ENCODE measurements around the gene ARHGAP28. TPM values are rescaled to one million over a fixed set of nuclear protein-coding genes. Genes with fewer than 3 reads are reported as not detected.

Gene ARHGAP28
- total and polyA plus RNA-seq, 10 of the 15 experiments (the other 5 are each of a cell fraction or from before 2014, with no cell fraction given): not detected

- TF ChIP-seq RELB (IDR thresholded peaks at IDR 0.05; ENCODE audit: low read depth) (no peak), PAX5 (IDR thresholded peaks at IDR 0.05; ENCODE audit: borderline replicate concordance, low read depth, low read length) (no peak), ZNF217 (IDR thresholded peaks at IDR 0.05) (no peak), CUX1 (IDR thresholded peaks at IDR 0.05; ENCODE audit: insufficient replicate concordance, low read depth, low read length) (no peak)
These were observed 90.8 kb downstream of the ARHGAP28 start (continued) for GRCh38 chr18:6820314-6820713.

- Histone ChIP-seq H3K9ac (ENCODE audit: control insufficient read depth, insufficient read depth, low read length) (no peak overlapping the region), H3K4me1 (ENCODE audit: control insufficient read depth, insufficient read depth, low read length) (no peaks in the 10 kb centered on the region), H3K4me3 (no peak overlapping the region), H4K20me1 (ENCODE audit: control insufficient read depth, insufficient read depth) (no peaks in the 10 kb centered on the region), H3K79me2 (ENCODE audit: control insufficient read depth, insufficient read depth, low read length) (no peaks in the 10 kb centered on the region), H2AFZ (ENCODE audit: control insufficient read depth, low read depth, low read length) (no peak overlapping the region), H3K9me3 (replicated peaks; ENCODE audit: control insufficient read depth, insufficient read depth, low read length) (no peaks in the 10 kb centered on the region), H3K27ac (ENCODE audit: control insufficient read depth, insufficient read depth) (no peak overlapping the region), H3K4me2 (ENCODE audit: control insufficient read depth, insufficient read depth) (no peak overlapping the region), H3K36me3 (ENCODE audit: control insufficient read depth in 2 of 2, insufficient read depth in 2 of 2, low read length in 1 of 2) (no peaks in the 10 kb centered on the region), H3K27me3 (replicated peaks in 1 of 2; ENCODE audit: control insufficient read depth in 2 of 2, insufficient read depth in 2 of 2, low read length in 1 of 2) (no peaks in the 10 kb centered on the region; a peak in 1 of 4 replicates)
- ChIA-PET POLR2A (no interaction called here), RAD21 (ENCODE audit: unreplicated experiment) (no interaction called here), SMC1A (ENCODE audit: uncharacterized antibody, unreplicated experiment) (no interaction called here), CTCF (no interaction called here)
- in situ Hi-C loops (cut with MboI): no loop called here
- FAIRE-seq (no peak), ATAC-seq (no peak), DNase-seq (ENCODE audit: low read depth, low spot score) (no peak)
- no TSS peak for BruUV-seq (replicated peaks)
- intact Hi-C loops (cut with micrococcal nuclease; ENCODE audit: unreplicated experiment): no loop called here
- 0% methylated on average over 1 of the region's 1 CpG for WGBS (ENCODE audit: insufficient coverage, insufficient replicate concordance, low lambda C conversion rate, missing lambda C conversion rate)
- TF ChIP-seq NKRF (conservative IDR thresholded peaks at IDR 0.05) (no peak), KDM1A (IDR thresholded peaks at IDR 0.05; ENCODE audit: borderline replicate concordance) (no peak), RUNX3 (IDR thresholded peaks at IDR 0.05; ENCODE audit: low read length) (no peak), RCOR1 (conservative IDR thresholded peaks at IDR 0.05; ENCODE audit: low read depth, low read length) (no peak), SIX5 (IDR thresholded peaks at IDR 0.05; ENCODE audit: low read depth, low read length, severe bottlenecking) (no peak), FOS (IDR thresholded peaks at IDR 0.05; ENCODE audit: borderline replicate concordance, extremely low read depth, insufficient read length) (no peak), IKZF2 (IDR thresholded peaks at IDR 0.05) (no peak), PBX3 (IDR thresholded peaks at IDR 0.05; ENCODE audit: insufficient replicate concordance, low read depth, low read length) (no peak), IKZF1 (conservative IDR thresholded peaks at IDR 0.05) (no peak)
These were observed 91.8 kb downstream of the ARHGAP28 start for GRCh38 chr18:6821356-6821755.
